GM23248 (cell line): ENCODE measurements around the gene ARHGAP35.

Experiments used
- EZH2 ChIP-seq: fragments of 200-600 bp; sonication (generic); IDR thresholded peaks from 2 replicates; pipeline ENCODE4 v1.6.1; 2018; ENCODE audit warnings: antibody characterized with exemption, mild to moderate bottlenecking; ENCODE audit not compliant: insufficient read depth, poor library complexity, severe bottlenecking
- EZH2phosphoT487 ChIP-seq: fragments of 200-600 bp; sonication (generic); IDR thresholded peaks from 2 replicates; pipeline ENCODE4 v1.6.1; 2018; ENCODE audit warnings: antibody characterized with exemption, moderate library complexity, mild to moderate bottlenecking, low read depth; ENCODE audit not compliant: insufficient read depth

GRCh38 chr19:46867170-46867569, 6.4 kb downstream of the ARHGAP35 start:
- TF ChIP-seq EZH2 (no peak), EZH2phosphoT487 (no peak)
